Ovary (tissue), 3 donors: ENCODE measurements around the gene MSL1.

ENCODE experiments used
- CTCF ChIP-seq, 3 donors: fragments of 450-650 bp in 2 of 3; fragments of 200-600 bp in 1 of 3; IDR thresholded peaks; one replicate each; pipeline versions ENCODE4 v1.5.1 to v1.8.0; 2016 to 2022; ENCODE audit warnings: antibody characterized with exemption in 3 of 3, mild to moderate bottlenecking in 1 of 3
- EP300 ChIP-seq: sonication (generic); formaldehyde crosslinking; IDR thresholded peaks from one replicate; pipeline ENCODE4 v1.6.1; 2017; ENCODE audit warnings: antibody characterized with exemption
- POLR2A ChIP-seq: fragments of 450-650 bp; IDR thresholded peaks from one replicate; pipeline ENCODE4 v1.6.1; 2017; ENCODE audit warnings: antibody characterized with exemption, mild to moderate bottlenecking, moderate library complexity
- donor health status: DM: no; HTN: no; CAD: no.

GRCh38 chr17:40093005-40093579 lies 28.7 kb upstream of the MSL1 start:
- TF ChIP-seq CTCF (IDR thresholded peaks at IDR 0.05) (no peak), POLR2A (no peak), EP300 (no peak)
